ENCODE data around the gene IL15RA. TPM values are rescaled to one million over a fixed set of nuclear protein-coding genes. Genes with fewer than 3 reads are reported as not detected.

Gene IL15RA
- total RNA-seq, 3 donors from 2014 or later (not counting 1 experiment from before 2014, with no cell fraction given), result 10.7 to 11.8 (median 11.3) TPM

DNA sequence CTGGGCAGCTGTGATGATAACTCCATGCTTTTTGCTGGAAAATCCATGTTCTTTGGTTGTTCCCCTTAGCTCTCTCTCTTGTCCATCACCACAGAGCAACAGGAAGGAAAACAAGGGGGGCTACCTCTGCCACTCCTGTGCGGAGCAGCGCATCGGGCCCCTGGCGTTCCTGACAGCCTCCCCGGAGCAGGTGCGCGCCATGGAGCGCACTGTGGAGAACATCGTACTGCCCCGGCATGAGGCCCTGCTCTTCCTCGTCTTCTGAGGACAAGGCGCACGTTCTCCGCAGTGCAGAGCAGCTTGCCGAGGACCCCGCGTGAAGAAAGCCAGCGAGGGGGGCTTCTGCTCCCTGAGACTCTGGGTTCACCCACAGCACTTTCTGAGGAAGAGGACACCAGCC is 40.3 kb downstream of the IL15RA start:
- H3K36me3 Mint-ChIP-seq, result no peaks in the 10 kb centered on the region
- peaks cover 33% of the 10 kb centered on the region for H3K36me3 ChIP-seq (ENCODE audit: control insufficient read depth, insufficient read depth, low read length)

GRCh38 chr10:5935628-5936027 is 41.7 kb downstream of the IL15RA start:
- H3K27me3 Mint-ChIP-seq (ENCODE audit: low read depth in 2 of 2), result no peaks in the 10 kb centered on the region
- H3K9me3 Mint-ChIP-seq, result no peaks in the 10 kb centered on the region
- H3K27ac Mint-ChIP-seq, result no peak overlapping the region
- Histone ChIP-seq H3K4me1 (ENCODE audit: control insufficient read depth, insufficient read depth, low read length) (no peaks in the 10 kb centered on the region), H3K4me3 (ENCODE audit: low read length) (no peak overlapping the region), H3K27ac (ENCODE audit: low read length) (no peak overlapping the region), H3K27me3 (ENCODE audit: control insufficient read depth, insufficient read depth, low read length) (no peaks in the 10 kb centered on the region), H3K36me3 (ENCODE audit: control insufficient read depth, insufficient read depth, low read length) (peaks cover 37% of the 10 kb centered on the region), H3K9me3 (ENCODE audit: control insufficient read depth, insufficient read depth, low read length) (no peaks in the 10 kb centered on the region)
- no peak for DNase-seq
- no peaks in the 10 kb centered on the region for H3K4me1 Mint-ChIP-seq
- 97% methylated on average over 10 of the region's 10 CpGs for whole genome bisulfite sequencing (ENCODE audit: insufficient coverage)
- TF ChIP-seq CTCF (IDR thresholded peaks at IDR 0.05), result no peak
- intact Hi-C loops (cut with micrococcal nuclease), result no loop called here
- no peak for ATAC-seq
- no peaks in the 10 kb centered on the region for H3K36me3 Mint-ChIP-seq
- no peak overlapping the region for H3K4me3 Mint-ChIP-seq

More for the DNA sequence above, 40.3 kb downstream of the IL15RA start:
- DNase-seq (no peak), ATAC-seq (no peak)
- Mint-ChIP-seq H3K27ac (no peak overlapping the region), H3K4me3 (no peak overlapping the region), H3K27me3 (ENCODE audit: low read depth in 2 of 2) (no peaks in the 10 kb centered on the region), H3K9me3 (no peaks in the 10 kb centered on the region), H3K4me1 (no peaks in the 10 kb centered on the region)
- H3K4me3 ChIP-seq (ENCODE audit: low read length), result no peak overlapping the region
- intact Hi-C loops (cut with micrococcal nuclease), result no loop called here
- no peak overlapping the region for H3K27ac ChIP-seq (ENCODE audit: low read length)
- H3K27me3 ChIP-seq (ENCODE audit: control insufficient read depth, insufficient read depth, low read length), result no peaks in the 10 kb centered on the region
- WGBS (ENCODE audit: insufficient coverage), result 96% methylated on average over 18 of the region's 18 CpGs
- no peak for TF ChIP-seq CTCF (IDR thresholded peaks at IDR 0.05)
- H3K4me1 ChIP-seq (ENCODE audit: control insufficient read depth, insufficient read depth, low read length), result no peaks in the 10 kb centered on the region
- no peaks in the 10 kb centered on the region for H3K9me3 ChIP-seq (ENCODE audit: control insufficient read depth, insufficient read depth, low read length)

DNA sequence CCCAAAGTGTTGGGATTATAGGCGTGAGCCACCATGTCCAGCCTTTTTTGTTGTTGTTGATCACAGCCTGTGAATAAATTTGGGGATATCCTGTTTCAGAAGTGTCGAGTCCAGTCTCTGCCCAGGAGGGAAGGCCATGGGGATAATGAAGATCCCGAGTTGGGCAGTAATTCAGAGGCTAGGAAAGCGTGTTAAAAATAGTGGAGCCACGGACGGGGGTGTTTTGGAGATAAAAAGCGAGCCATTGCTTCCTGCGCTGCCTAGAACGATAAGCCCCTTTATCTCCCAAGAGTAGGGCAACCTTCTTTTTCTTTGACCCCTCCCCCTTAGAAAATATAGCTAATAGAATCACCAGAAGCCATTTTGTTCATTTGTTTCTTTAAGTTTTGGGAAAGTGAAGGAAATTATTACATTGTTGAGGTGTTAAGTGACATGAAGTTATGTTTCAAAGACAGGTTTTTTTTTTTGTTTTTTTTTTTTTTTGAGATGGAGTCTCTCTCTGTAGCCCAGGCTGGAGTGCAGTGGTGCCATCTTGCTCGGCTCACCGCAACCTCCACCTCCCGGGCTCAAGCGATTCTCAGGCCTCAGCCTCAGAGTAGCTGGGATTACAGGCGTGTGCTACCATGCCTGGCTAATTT is 43.3 kb downstream of the IL15RA start:
- Histone ChIP-seq H3K27ac (ENCODE audit: low read length) (no peak overlapping the region), H3K9me3 (ENCODE audit: control insufficient read depth, insufficient read depth, low read length) (no peaks in the 10 kb centered on the region), H3K36me3 (ENCODE audit: control insufficient read depth, insufficient read depth, low read length) (peaks cover 51% of the 10 kb centered on the region), H3K4me3 (ENCODE audit: low read length) (no peak overlapping the region), H3K27me3 (ENCODE audit: control insufficient read depth, insufficient read depth, low read length) (no peaks in the 10 kb centered on the region), H3K4me1 (ENCODE audit: control insufficient read depth, insufficient read depth, low read length) (no peaks in the 10 kb centered on the region)
- ATAC-seq (no peak), DNase-seq (no peak)
- intact Hi-C loops (cut with micrococcal nuclease), result no loop called here
- H3K27me3 Mint-ChIP-seq (ENCODE audit: low read depth in 2 of 2), result no peaks in the 10 kb centered on the region
- no peaks in the 10 kb centered on the region for H3K9me3 Mint-ChIP-seq
- 96% methylated on average over 14 of the region's 14 CpGs for WGBS (ENCODE audit: insufficient coverage)
- no peak overlapping the region for H3K27ac Mint-ChIP-seq
- no peaks in the 10 kb centered on the region for H3K36me3 Mint-ChIP-seq
- TF ChIP-seq CTCF (IDR thresholded peaks at IDR 0.05), result no peak
- no peak overlapping the region for H3K4me3 Mint-ChIP-seq
- H3K4me1 Mint-ChIP-seq, result no peaks in the 10 kb centered on the region

GRCh38 chr10:5932345-5932744 is 45.0 kb downstream of the IL15RA start:
- no peak for ATAC-seq
- Histone ChIP-seq H3K27me3 (ENCODE audit: control insufficient read depth, insufficient read depth, low read length) (no peaks in the 10 kb centered on the region), H3K9me3 (ENCODE audit: control insufficient read depth, insufficient read depth, low read length) (no peaks in the 10 kb centered on the region), H3K4me3 (ENCODE audit: low read length) (no peak overlapping the region), H3K27ac (ENCODE audit: low read length) (no peak overlapping the region), H3K36me3 (ENCODE audit: control insufficient read depth, insufficient read depth, low read length) (peaks cover 49% of the 10 kb centered on the region), H3K4me1 (ENCODE audit: control insufficient read depth, insufficient read depth, low read length) (no peaks in the 10 kb centered on the region)
- no peaks in the 10 kb centered on the region for H3K9me3 Mint-ChIP-seq
- H3K27me3 Mint-ChIP-seq (ENCODE audit: low read depth in 2 of 2), result no peaks in the 10 kb centered on the region
- WGBS (ENCODE audit: insufficient coverage), result 93% methylated on average over 5 of the region's 5 CpGs
- no peak overlapping the region for H3K27ac Mint-ChIP-seq
- intact Hi-C loops (cut with micrococcal nuclease), result no loop called here
- H3K36me3 Mint-ChIP-seq, result peaks cover 10% of the 10 kb centered on the region
- H3K4me1 Mint-ChIP-seq, result no peaks in the 10 kb centered on the region
- TF ChIP-seq CTCF (IDR thresholded peaks at IDR 0.05), result no peak
- H3K4me3 Mint-ChIP-seq, result no peak overlapping the region
- DNase-seq, result no peak

All from natural killer cell (primary cell).